Natural killer cell (primary cell): ENCODE results near the gene GNG7. TPM values are rescaled to one million over a fixed set of nuclear protein-coding genes. Genes with fewer than 3 reads are reported as not detected.
"Not testable (repeated sequence)": the region's sequence is repeated elsewhere in the genome, so short reads cannot be mapped to it uniquely, and the experiment has no call there.

Source experiments
- ATAC-seq, 3 donors: fragments of 150-1000 bp in 2 of 3; fragments of 200-7000 bp in 1 of 3; cut with Tn5 transposase; 1 replicate in 1 of 3; 2 replicates in 2 of 3; pipeline ENCODE4 v1.10.0; 2021; ENCODE audit warnings: mild to moderate bottlenecking in 2 of 3, moderate library complexity in 2 of 3
- DNase-seq, 2 donors: peaks; one replicate each; pipeline versions ENCODE4 v3.0.0 to v3.0.0-alpha.2; 2013 to 2021; ENCODE audit warnings: mixed read lengths in 1 of 2
- H3K27ac ChIP-seq: one replicate; pipeline ENCODE4 v1.5.1; 2013; ENCODE audit warnings: mild to moderate bottlenecking, low read length
- H3K27me3 ChIP-seq: one replicate; pipeline ENCODE4 v1.6.1; 2013; ENCODE audit warnings: low read length; ENCODE audit not compliant: control insufficient read depth, insufficient read depth
- H3K36me3 ChIP-seq: one replicate; pipeline ENCODE4 v1.6.1; 2013; ENCODE audit warnings: low read length; ENCODE audit not compliant: control insufficient read depth, insufficient read depth
- H3K4me1 ChIP-seq: one replicate; pipeline ENCODE4 v1.6.1; 2013; ENCODE audit warnings: low read length; ENCODE audit not compliant: control insufficient read depth, insufficient read depth
- H3K4me3 ChIP-seq: one replicate; pipeline ENCODE4 v1.5.1; 2013; ENCODE audit warnings: low read length
- H3K9me3 ChIP-seq: one replicate; pipeline ENCODE4 v1.6.1; 2013; ENCODE audit warnings: low read length; ENCODE audit not compliant: control insufficient read depth, insufficient read depth
- H3K27ac Mint-ChIP-seq, 2 donors: one replicate each; pipeline ENCODE4 v1.8.0; 2022; ENCODE audit warnings: mild to moderate bottlenecking in 2 of 2, mixed read lengths in 2 of 2, moderate library complexity in 1 of 2
- H3K27me3 Mint-ChIP-seq, 2 donors: one replicate each; pipeline ENCODE4 v1.8.0; 2022; ENCODE audit warnings: low read depth in 2 of 2, mixed read lengths in 2 of 2
- H3K36me3 Mint-ChIP-seq: one replicate; pipeline ENCODE4 v1.8.0; 2022; ENCODE audit warnings: mixed read lengths
- H3K4me1 Mint-ChIP-seq, 2 donors: one replicate each; pipeline ENCODE4 v1.8.0; 2022; ENCODE audit warnings: mixed read lengths in 2 of 2
- H3K4me3 Mint-ChIP-seq: one replicate; pipeline ENCODE4 v1.8.0; 2022; ENCODE audit warnings: mild to moderate bottlenecking, moderate library complexity, mixed read lengths
- H3K9me3 Mint-ChIP-seq, 2 donors: one replicate each; pipeline ENCODE4 v1.8.0; 2022; ENCODE audit warnings: mixed read lengths in 2 of 2
- CTCF ChIP-seq: fragments of 200-600 bp; IDR thresholded peaks from one replicate; pipeline ENCODE4 v1.8.0; 2022; ENCODE audit warnings: antibody characterized with exemption
- WGBS: methylation state at CpG from one replicate; pipeline ENCODE4 v1.1.7; 2013; ENCODE audit warnings: missing lambda C conversion rate; ENCODE audit not compliant: insufficient coverage; 5-methylcytosine and 5-hydroxymethylcytosine counted together
- intact Hi-C: fragments of 100-400 bp; cut with micrococcal nuclease; formaldehyde crosslinking; loops from one replicate; pipeline ENCODE4 v1.14.2; 2022
- total RNA-seq, 4 donors: library from RNA; stranded (reverse); fragments of 120-200 nt in 1 of 4; gene quantifications; one replicate each; pipeline versions ENCODE4 v1.2.3 to v1.2.4, GENCODE V29; 2013 to 2022

GNG7 gene
- total RNA-seq, 3 donors from 2014 or later (not counting 1 experiment from before 2014, with no cell fraction given), result 0.75 to 4.8 (median 1.5) TPM

DNA sequence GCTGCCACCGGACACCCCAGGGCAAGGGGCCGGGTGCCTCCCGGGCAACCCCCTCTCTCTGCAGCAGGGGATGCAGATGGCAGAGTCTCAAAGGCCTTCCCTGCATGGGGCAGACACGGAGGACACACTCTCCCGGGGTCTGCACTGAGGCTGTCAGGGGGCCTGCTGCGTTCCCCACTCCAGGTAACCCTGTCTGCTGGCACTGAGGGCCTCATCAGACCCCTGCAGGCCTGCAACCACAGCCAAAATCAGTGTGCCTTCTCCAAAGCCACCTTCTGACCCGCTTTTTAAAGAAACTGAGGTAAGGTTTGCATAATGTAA lies 93.9 kb downstream of the GNG7 start:
- H3K36me3 Mint-ChIP-seq, result no peaks in the 10 kb centered on the region
- intact Hi-C loops, result loop anchor here (1.0 kb wide), 1 partner anchor 132 kb away; the partner anchor contains the start of gene GADD45B
- H3K27me3 ChIP-seq, result no peaks in the 10 kb centered on the region
- no peak for TF ChIP-seq CTCF
- no peak overlapping the region for H3K27ac Mint-ChIP-seq
- H3K4me1 Mint-ChIP-seq, result peaks cover 15 to 27% of the 10 kb centered on the region in 2 donors
- ATAC-seq (no peak), DNase-seq (no peak)
- H3K27ac ChIP-seq, result no peak overlapping the region
- no peak overlapping the region for H3K4me3 ChIP-seq
- H3K27me3 Mint-ChIP-seq, result peaks cover 12 to 18% of the 10 kb centered on the region in 2 donors
- no peak overlapping the region for H3K4me3 Mint-ChIP-seq
- H3K9me3 Mint-ChIP-seq, result no peaks in the 10 kb centered on the region
- WGBS, result 79% methylated on average over 6 of the region's 7 CpGs
- no peaks in the 10 kb centered on the region for H3K36me3 ChIP-seq
- no peaks in the 10 kb centered on the region for H3K9me3 ChIP-seq
- H3K4me1 ChIP-seq, result peaks cover 48% of the 10 kb centered on the region

GRCh38 chr19:2607712-2608601 lies 94.5 kb downstream of the GNG7 start:
- Mint-ChIP-seq H3K36me3 (no peaks in the 10 kb centered on the region), H3K9me3 (no peaks in the 10 kb centered on the region), H3K4me1 (peaks cover 13 to 25% of the 10 kb centered on the region in 2 donors), H3K27me3 (peaks cover 13 to 18% of the 10 kb centered on the region in 2 donors), H3K27ac (peak overlapping the region; percentile 42 to 47), H3K4me3 (peak overlapping the region; percentile 68)
- Histone ChIP-seq H3K4me3 (no peak overlapping the region), H3K27me3 (no peaks in the 10 kb centered on the region), H3K9me3 (no peaks in the 10 kb centered on the region), H3K36me3 (no peaks in the 10 kb centered on the region), H3K4me1 (peaks cover 48% of the 10 kb centered on the region), H3K27ac (no peak overlapping the region)
- peak; percentile 59 to 94 for DNase-seq
- ATAC-seq, result peak; percentile 62 to 76 (median 68)
- WGBS, result 28% methylated on average over 47 of the region's 47 CpGs
- intact Hi-C loops, result loop anchor here (1.0 kb wide), 1 partner anchor 132 kb away; the partner anchor contains the start of gene GADD45B
- TF ChIP-seq CTCF, result no peak

DNA sequence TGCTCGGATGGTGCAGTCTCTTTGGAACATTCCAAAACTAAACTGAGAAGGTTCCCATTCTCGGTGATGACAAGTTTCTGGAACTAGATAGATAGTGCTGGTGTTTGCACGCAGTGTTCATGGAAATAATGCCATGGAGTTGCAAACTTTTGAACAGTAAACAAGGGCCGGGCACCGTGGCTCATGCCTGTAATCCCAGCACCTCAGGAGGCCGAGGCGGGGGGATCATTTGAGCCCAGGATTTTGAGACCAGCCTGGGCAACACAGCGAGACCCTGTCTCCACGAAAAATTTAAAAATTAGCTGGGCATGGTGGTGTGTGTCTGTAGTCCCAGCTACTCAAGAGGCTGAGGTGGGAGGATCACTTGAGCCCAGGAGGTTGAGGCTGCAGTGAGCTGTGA lies 95.7 kb downstream of the GNG7 start:
- H3K4me3 Mint-ChIP-seq, DNase-seq, H3K27me3 ChIP-seq, H3K27ac Mint-ChIP-seq, H3K4me3 ChIP-seq, H3K36me3 ChIP-seq, ATAC-seq, H3K9me3 Mint-ChIP-seq, H3K36me3 Mint-ChIP-seq, intact Hi-C loops, H3K27ac ChIP-seq, H3K9me3 ChIP-seq: not testable (repeated sequence)
- WGBS, result 96% methylated on average over 9 of the region's 9 CpGs
- peaks cover 13 to 25% of the 10 kb centered on the region in 2 donors for H3K4me1 Mint-ChIP-seq
- H3K4me1 ChIP-seq, result peaks cover 48% of the 10 kb centered on the region
- peaks cover 15 to 18% of the 10 kb centered on the region in 2 donors for H3K27me3 Mint-ChIP-seq

GRCh38 chr19:2605889-2606288 lies 96.6 kb downstream of the GNG7 start:
- H3K27ac ChIP-seq, intact Hi-C loops, H3K36me3 ChIP-seq, H3K9me3 Mint-ChIP-seq, H3K36me3 Mint-ChIP-seq, H3K27me3 ChIP-seq, ATAC-seq, H3K9me3 ChIP-seq, DNase-seq, H3K4me3 Mint-ChIP-seq, H3K4me3 ChIP-seq, H3K27ac Mint-ChIP-seq: not testable (repeated sequence)
- Mint-ChIP-seq H3K4me1 (peaks cover 9 to 20% of the 10 kb centered on the region in 2 donors), H3K27me3 (peaks cover 15 to 18% of the 10 kb centered on the region in 2 donors)
- peaks cover 42% of the 10 kb centered on the region for H3K4me1 ChIP-seq
- WGBS, result 99% methylated on average over 9 of the region's 9 CpGs
